Liver (tissue), 3 donors: ENCODE results near the gene CDCA4.

ENCODE experiments used
- HNF4G ChIP-seq: IDR thresholded peaks from 2 replicates; pipeline ENCODE4 v1.6.1; 2016; ENCODE audit warnings: antibody characterized with exemption
- RAD21 ChIP-seq, 2 donors: IDR thresholded peaks; 2 replicates each; pipeline ENCODE4 v1.6.1; 2016; ENCODE audit warnings: antibody characterized with exemption in 2 of 2, mild to moderate bottlenecking in 2 of 2
- TF ChIP-seq, protein P1 (sequence below): fragments of 150-350 bp; IDR thresholded peaks from 2 replicates; pipeline ENCODE4 v1.5.1; 2017; ENCODE audit warnings: improper control_type of control experiment, low read depth, low read length; ENCODE audit not compliant: missing input control
- TF ChIP-seq, protein P2 (sequence below): IDR thresholded peaks from 2 replicates; pipeline ENCODE4 v1.6.1; 2016; ENCODE audit warnings: antibody characterized with exemption
- TF ChIP-seq, protein P3 (sequence below): IDR thresholded peaks from 2 replicates; pipeline ENCODE4 v1.6.1; 2016; ENCODE audit warnings: antibody characterized with exemption, mild to moderate bottlenecking
- donor health status: healthy.
- donor health status: healthy.

DNA sequence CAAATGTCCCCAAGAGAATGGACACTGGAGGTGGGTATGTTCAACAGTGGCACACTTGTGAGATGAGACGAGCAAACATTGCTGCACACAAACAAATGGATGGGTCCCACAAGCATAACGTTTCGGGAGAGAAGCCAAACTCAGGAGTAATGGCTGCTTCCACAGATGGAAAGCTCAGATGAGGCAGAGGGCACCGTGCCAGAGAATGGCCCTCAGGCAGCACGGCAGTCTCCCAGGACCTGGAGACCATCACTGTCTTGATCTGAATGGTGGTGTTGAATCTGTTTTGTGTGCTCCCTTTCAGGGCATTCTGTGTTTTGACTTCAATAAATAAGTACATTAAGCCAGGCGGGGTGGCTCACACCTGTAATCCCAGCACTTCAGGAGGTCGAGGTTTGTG lies 8.5 kb upstream of the CDCA4 start:
- TF ChIP-seq, protein P1, sequence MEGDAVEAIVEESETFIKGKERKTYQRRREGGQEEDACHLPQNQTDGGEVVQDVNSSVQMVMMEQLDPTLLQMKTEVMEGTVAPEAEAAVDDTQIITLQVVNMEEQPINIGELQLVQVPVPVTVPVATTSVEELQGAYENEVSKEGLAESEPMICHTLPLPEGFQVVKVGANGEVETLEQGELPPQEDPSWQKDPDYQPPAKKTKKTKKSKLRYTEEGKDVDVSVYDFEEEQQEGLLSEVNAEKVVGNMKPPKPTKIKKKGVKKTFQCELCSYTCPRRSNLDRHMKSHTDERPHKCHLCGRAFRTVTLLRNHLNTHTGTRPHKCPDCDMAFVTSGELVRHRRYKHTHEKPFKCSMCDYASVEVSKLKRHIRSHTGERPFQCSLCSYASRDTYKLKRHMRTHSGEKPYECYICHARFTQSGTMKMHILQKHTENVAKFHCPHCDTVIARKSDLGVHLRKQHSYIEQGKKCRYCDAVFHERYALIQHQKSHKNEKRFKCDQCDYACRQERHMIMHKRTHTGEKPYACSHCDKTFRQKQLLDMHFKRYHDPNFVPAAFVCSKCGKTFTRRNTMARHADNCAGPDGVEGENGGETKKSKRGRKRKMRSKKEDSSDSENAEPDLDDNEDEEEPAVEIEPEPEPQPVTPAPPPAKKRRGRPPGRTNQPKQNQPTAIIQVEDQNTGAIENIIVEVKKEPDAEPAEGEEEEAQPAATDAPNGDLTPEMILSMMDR = no peak
- TF ChIP-seq, protein P2, sequence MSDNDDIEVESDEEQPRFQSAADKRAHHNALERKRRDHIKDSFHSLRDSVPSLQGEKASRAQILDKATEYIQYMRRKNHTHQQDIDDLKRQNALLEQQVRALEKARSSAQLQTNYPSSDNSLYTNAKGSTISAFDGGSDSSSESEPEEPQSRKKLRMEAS = no peak
- TF ChIP-seq, protein P3, sequence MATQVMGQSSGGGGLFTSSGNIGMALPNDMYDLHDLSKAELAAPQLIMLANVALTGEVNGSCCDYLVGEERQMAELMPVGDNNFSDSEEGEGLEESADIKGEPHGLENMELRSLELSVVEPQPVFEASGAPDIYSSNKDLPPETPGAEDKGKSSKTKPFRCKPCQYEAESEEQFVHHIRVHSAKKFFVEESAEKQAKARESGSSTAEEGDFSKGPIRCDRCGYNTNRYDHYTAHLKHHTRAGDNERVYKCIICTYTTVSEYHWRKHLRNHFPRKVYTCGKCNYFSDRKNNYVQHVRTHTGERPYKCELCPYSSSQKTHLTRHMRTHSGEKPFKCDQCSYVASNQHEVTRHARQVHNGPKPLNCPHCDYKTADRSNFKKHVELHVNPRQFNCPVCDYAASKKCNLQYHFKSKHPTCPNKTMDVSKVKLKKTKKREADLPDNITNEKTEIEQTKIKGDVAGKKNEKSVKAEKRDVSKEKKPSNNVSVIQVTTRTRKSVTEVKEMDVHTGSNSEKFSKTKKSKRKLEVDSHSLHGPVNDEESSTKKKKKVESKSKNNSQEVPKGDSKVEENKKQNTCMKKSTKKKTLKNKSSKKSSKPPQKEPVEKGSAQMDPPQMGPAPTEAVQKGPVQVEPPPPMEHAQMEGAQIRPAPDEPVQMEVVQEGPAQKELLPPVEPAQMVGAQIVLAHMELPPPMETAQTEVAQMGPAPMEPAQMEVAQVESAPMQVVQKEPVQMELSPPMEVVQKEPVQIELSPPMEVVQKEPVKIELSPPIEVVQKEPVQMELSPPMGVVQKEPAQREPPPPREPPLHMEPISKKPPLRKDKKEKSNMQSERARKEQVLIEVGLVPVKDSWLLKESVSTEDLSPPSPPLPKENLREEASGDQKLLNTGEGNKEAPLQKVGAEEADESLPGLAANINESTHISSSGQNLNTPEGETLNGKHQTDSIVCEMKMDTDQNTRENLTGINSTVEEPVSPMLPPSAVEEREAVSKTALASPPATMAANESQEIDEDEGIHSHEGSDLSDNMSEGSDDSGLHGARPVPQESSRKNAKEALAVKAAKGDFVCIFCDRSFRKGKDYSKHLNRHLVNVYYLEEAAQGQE = no peak
- TF ChIP-seq HNF4G (no peak), RAD21 (IDR thresholded peaks at IDR 0.05) (no peak)
